RWPE2 (cell line): ENCODE data around the gene CLASP1.
"Not testable (repeated sequence)": the region's sequence is repeated elsewhere in the genome, so short reads cannot be mapped to it uniquely, and the experiment has no call there.

Source experiments
- ATAC-seq: fragments of 200-7000 bp; cut with Tn5 transposase; 3 replicates; pipeline ENCODE4 v1.9.1; 2021; ENCODE audit warnings: low read depth
- DNase-seq: peaks from one replicate; pipeline ENCODE4 v3.0.0-alpha.2; 2020; ENCODE audit warnings: low spot score
- H3K27ac ChIP-seq: fragments of 450-650 bp; 2 replicates; pipeline ENCODE4 v1.5.1; 2017; ENCODE audit warnings: mild to moderate bottlenecking; ENCODE audit not compliant: poor library complexity, severe bottlenecking
- H3K27me3 ChIP-seq: fragments of 250-450 bp; sonication (Bioruptor Pico); 2 replicates; pipeline ENCODE4 v1.5.1; 2021; ENCODE audit warnings: mild to moderate bottlenecking, moderate library complexity; ENCODE audit not compliant: insufficient read depth, poor library complexity, severe bottlenecking
- H3K36me3 ChIP-seq: fragments of 250-450 bp; sonication (Bioruptor Pico); 2 replicates; pipeline ENCODE4 v1.5.1; 2020; ENCODE audit warnings: low read depth, mild to moderate bottlenecking, moderate library complexity
- H3K4me1 ChIP-seq: fragments of 250-450 bp; sonication (Bioruptor Pico); 2 replicates; pipeline ENCODE4 v1.5.1; 2021; ENCODE audit warnings: mild to moderate bottlenecking, moderate library complexity; ENCODE audit not compliant: insufficient read depth, poor library complexity, severe bottlenecking
- H3K4me3 ChIP-seq: fragments of 250-450 bp; sonication (Bioruptor Pico); 2 replicates; pipeline ENCODE4 v1.5.1; 2021; ENCODE audit warnings: mild to moderate bottlenecking, moderate library complexity; ENCODE audit not compliant: severe bottlenecking
- H3K9me3 ChIP-seq: fragments of 250-450 bp; sonication (Bioruptor Pico); 2 replicates; pipeline ENCODE4 v1.5.1; 2021; ENCODE audit warnings: mild to moderate bottlenecking, moderate library complexity; ENCODE audit not compliant: severe bottlenecking
- TF ChIP-seq, protein P1 (sequence below): fragments of 450-650 bp; IDR thresholded peaks from one replicate; pipeline ENCODE4 v1.5.1; 2017; ENCODE audit warnings: mild to moderate bottlenecking, moderate library complexity; ENCODE audit not compliant: poor library complexity, severe bottlenecking

Gene CLASP1

DNA sequence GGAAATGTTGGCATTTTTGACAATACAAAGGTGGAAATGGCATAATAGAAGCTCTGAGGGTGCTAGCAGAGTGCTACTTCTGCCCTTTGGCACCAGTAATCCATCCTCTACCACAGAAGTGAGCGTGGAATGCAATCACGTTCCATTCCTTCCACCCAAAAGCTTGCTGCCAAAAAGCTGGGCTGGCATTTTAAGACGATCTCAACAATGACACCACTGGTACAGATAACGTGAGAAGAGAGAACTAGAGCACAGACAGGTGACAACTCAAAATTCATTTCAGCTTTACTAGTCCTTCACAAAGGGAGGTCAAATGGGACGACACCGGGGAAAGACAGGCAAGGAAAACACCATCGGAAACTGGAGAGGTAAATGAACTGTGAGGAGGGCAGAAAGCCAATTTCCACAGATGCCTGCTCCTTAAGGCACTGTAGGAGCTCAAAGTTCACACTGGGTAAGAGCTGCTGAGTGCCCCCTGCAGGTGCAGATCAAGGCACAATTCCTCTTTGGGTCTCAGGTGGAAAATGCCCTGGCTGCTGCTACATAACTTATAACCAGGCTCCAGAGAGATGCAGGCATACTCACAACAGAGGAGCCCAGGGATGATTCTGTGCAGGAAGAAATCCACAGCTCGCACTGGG, 169.3 kb downstream of the CLASP1 start:
- H3K27ac ChIP-seq: peak overlapping the region; percentile 19
- ATAC-seq: no peak
- H3K4me3 ChIP-seq: no peak overlapping the region

DNA sequence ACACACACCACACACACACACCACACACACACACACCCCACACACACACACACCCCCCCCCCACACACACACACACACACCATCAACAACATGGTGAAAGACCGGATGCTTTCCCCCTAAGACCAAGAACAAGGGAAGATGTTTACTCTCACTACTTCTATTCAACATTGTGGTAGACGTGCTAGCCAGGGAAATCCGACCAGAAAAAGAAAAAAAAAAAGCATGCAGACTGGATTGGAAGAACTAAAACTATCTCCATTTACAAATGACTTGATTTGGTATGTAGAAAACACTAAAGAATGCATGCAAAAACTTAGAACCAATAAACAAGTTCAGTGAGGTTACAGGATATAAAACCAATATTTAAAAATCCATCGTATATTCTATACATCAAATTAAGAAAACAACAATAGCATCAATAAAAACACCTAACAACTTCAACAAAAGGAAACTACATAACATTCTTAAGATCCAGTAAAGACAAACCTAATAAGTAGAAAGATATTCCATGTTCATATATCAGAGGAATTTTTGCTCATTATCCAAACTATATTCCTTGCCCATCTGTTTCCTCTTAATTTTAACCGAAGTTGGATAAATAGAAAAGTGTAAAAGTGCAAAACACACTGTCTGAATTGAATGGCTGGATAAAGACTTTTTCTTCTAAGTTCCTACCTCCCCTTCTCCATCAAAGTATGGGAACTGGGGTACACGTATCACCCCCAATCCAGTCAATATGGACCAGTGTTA, 170.1 kb downstream of the CLASP1 start:
- peaks cover 52% of the 10 kb centered on the region for H3K4me1 ChIP-seq
- H3K4me3 ChIP-seq: no peak overlapping the region
- H3K27ac ChIP-seq: peak overlapping the region; percentile 19
- ATAC-seq: no peak
- no peaks in the 10 kb centered on the region for H3K27me3 ChIP-seq
- peaks cover 9% of the 10 kb centered on the region for H3K36me3 ChIP-seq
- no peaks in the 10 kb centered on the region for H3K9me3 ChIP-seq
- TF ChIP-seq, protein P1, sequence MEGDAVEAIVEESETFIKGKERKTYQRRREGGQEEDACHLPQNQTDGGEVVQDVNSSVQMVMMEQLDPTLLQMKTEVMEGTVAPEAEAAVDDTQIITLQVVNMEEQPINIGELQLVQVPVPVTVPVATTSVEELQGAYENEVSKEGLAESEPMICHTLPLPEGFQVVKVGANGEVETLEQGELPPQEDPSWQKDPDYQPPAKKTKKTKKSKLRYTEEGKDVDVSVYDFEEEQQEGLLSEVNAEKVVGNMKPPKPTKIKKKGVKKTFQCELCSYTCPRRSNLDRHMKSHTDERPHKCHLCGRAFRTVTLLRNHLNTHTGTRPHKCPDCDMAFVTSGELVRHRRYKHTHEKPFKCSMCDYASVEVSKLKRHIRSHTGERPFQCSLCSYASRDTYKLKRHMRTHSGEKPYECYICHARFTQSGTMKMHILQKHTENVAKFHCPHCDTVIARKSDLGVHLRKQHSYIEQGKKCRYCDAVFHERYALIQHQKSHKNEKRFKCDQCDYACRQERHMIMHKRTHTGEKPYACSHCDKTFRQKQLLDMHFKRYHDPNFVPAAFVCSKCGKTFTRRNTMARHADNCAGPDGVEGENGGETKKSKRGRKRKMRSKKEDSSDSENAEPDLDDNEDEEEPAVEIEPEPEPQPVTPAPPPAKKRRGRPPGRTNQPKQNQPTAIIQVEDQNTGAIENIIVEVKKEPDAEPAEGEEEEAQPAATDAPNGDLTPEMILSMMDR: no peak
- DNase-seq: no peak

More for the DNA sequence above, 169.3 kb downstream of the CLASP1 start:
- Histone ChIP-seq H3K4me1 (peaks cover 60% of the 10 kb centered on the region), H3K36me3 (peaks cover 13% of the 10 kb centered on the region), H3K9me3 (no peaks in the 10 kb centered on the region), H3K27me3 (no peaks in the 10 kb centered on the region)
- TF ChIP-seq, protein P1: no peak
- no peak for DNase-seq

DNA sequence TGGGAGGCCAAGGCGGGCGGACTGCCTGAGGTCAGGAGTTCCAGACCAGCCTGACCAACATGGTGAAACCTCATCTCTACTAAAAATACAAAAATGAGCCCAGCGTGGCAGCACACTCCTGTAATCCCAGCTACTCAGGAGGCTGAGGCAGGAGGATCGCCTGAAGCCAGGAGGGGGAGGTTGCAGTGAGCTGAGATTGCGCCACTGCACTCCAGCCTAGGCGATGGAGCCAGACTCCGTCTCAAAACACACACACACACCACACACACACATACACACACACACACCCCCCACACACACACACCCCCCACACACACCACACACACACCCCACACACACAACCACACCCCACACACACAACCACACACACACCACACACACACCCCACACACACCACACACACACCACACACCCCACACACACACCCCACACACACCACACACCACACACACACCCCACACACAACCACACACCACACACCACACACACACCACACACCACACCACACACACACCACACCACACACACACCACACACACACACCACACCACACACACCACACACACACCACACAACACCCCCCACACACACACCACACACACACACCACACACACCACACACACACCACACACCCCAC, 170.8 kb downstream of the CLASP1 start:
- ATAC-seq, H3K27ac ChIP-seq, DNase-seq, H3K9me3 ChIP-seq, H3K4me3 ChIP-seq, H3K27me3 ChIP-seq, H3K36me3 ChIP-seq: not testable (repeated sequence)
- H3K4me1 ChIP-seq: peaks cover 54% of the 10 kb centered on the region

DNA sequence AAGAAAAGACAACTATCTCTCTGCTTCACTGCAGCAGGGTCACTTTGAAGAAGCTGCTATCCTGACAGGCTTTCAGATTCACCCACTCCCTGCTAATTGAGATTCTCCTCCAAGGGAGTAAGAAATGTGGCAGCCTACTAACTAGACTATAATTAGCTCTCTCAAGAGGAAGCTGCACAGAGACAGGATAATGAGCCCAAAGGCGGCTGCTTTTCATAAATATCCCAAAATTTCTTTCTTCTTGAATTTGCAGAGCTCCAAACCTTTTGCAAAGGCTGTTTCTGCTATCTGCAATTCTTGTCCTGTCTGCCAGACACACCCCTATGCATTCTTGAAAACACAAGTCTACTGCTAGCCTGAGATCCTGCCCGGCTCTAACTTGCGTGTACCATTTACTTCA, 172.6 kb downstream of the CLASP1 start:
- DNase-seq (no peak), ATAC-seq (no peak)
- Histone ChIP-seq H3K27me3 (no peaks in the 10 kb centered on the region), H3K4me1 (peaks cover 69% of the 10 kb centered on the region), H3K36me3 (peaks cover 2% of the 10 kb centered on the region), H3K4me3 (no peak overlapping the region), H3K9me3 (no peaks in the 10 kb centered on the region), H3K27ac (peak overlapping the region; percentile 94)
- TF ChIP-seq, protein P1: no peak

DNA sequence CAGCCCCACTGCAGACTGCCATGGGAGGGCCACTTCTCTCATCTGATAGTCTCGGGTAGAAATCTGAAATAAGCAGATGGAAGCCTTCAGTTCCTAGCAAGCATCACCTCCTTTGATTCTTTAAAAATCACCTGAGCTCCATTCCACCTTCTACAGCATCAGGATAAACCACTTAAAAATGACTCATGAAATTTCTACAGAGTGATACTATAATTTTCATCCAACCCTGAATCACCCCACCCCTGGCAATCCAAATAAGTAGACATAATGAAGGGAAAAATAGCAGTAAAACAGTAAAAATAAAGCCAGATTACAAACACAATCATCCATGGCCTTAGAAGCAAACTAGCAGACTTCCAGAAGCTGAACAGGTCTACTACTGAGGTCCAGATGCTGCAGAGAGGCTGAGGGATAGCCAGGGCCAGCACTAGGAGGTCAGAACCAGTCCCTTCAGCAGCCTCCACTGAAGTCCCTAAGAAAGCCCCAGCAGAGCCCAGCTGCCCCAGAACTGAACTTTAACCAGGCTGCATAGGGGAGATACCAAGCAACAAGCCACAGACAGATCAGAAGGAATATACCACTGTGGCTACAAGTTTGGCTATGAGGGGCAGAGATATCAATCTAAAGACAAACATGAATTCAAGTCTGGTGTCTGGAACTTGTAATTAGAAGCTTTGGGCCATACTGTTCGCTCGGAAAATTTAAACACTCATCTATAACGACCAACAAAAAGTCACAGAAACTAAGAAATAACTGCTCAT, 173.3 kb downstream of the CLASP1 start:
- peaks cover 65% of the 10 kb centered on the region for H3K4me1 ChIP-seq
- H3K9me3 ChIP-seq: no peaks in the 10 kb centered on the region
- no peak overlapping the region for H3K4me3 ChIP-seq
- H3K27ac ChIP-seq: peak overlapping the region; percentile 94
- peaks cover 9% of the 10 kb centered on the region for H3K36me3 ChIP-seq
- TF ChIP-seq, protein P1: no peak
- ATAC-seq: peak; percentile 81
- no peak for DNase-seq
- H3K27me3 ChIP-seq: no peaks in the 10 kb centered on the region
